GM19438 (cell line): ENCODE data around the gene PTPRN.

Source experiments
- ATAC-seq: cut with Tn5 transposase; IDR thresholded peaks from one replicate; pipeline ENCODE4 v1.9.1; 2021; ENCODE audit warnings: low read depth; ENCODE audit not compliant: unreplicated experiment

PTPRN gene

DNA sequence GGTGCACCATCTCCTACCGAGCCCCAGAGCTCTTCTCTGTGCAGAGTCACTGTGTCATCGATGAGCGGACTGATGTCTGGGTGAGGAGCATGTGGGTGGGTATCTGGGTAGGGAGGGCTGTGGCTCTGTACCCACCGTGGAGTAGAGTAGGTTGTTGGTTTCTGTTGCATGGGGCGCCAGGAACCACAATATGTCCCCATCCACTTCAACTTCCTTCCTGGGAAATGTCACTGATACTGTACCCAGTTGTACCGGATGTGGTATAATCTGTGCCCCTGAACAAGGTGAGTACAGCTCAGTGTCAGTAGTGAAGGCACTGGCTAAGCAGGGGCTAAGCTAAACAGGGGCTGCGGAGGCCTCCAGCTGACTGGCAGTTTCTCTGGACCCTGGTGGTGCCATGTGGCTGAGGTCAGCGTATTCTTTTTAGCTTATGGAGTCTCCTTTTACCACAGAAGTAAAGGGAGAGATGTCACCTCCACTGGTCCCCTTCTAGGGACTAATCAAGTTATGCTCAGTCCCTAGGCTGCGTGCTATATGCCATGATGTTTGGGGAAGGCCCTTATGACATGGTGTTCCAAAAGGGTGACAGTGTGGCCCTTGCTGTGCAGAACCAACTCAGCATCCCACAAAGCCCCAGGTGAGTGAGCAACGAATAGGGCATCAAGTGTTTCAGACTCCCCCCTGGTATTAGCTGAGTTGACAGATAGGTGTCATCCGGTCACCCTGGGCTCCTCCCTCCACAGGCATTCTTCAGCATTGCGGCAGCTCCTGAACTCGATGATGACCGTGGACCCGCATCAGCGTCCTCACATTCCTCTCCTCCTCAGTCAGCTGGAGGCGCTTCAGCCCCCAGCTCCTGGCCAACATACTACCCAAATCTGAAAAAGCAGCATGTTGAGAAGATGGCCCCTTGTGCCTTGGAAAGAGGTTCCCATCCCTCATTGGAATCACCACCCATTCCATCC lies 61.2 kb downstream of the PTPRN start:
- ATAC-seq = no peak

GRCh38 chr2:219246559-219246958 lies 62.6 kb downstream of the PTPRN start:
- no peak for ATAC-seq

DNA sequence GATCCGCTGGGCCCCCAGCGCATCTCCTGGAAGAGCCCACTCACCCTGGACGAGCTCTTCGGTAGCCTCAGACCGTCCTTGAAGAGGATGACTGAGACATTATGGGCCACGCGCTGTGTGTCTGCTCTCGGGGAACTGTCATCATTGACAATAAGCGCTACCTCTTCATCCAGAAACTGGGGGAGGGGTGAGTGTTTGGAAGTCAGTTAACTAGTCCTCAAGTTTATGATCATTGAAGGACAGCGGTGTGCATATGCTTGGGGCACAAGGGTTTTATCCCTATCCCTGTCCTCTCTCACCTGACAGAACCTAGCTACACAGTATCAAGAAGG lies 63.3 kb downstream of the PTPRN start:
- ATAC-seq = no peak

GRCh38 chr2:219245148-219245898 lies 63.9 kb downstream of the PTPRN start, which contains the start of the genes GLB1L and STK16:
GLB1L (minus strand) TSS chr2:219245444; CDS start chr2:219243573, 1,871 bp downstream.
STK16 (plus strand) TSS chr2:219245479; CDS start chr2:219246000, 521 bp downstream.
- ATAC-seq = peak; percentile 49

GRCh38 chr2:219244789-219245147 lies 64.4 kb downstream of the PTPRN start:
- no peak for ATAC-seq

GRCh38 chr2:219243291-219243761 lies 65.9 kb downstream of the PTPRN start:
- no peak for ATAC-seq
